Left hindlimb (tissue), 1 donor: Measurements from ENCODE around the gene MIGA1.
"Not testable (repeated sequence)": the region's sequence is repeated elsewhere in the genome, so short reads cannot be mapped to it uniquely, and the experiment has no call there.

Source experiments
- DNase-seq: peaks from one replicate; pipeline ENCODE4 v3.0.0-alpha.2; 2018

MIGA1 gene

DNA sequence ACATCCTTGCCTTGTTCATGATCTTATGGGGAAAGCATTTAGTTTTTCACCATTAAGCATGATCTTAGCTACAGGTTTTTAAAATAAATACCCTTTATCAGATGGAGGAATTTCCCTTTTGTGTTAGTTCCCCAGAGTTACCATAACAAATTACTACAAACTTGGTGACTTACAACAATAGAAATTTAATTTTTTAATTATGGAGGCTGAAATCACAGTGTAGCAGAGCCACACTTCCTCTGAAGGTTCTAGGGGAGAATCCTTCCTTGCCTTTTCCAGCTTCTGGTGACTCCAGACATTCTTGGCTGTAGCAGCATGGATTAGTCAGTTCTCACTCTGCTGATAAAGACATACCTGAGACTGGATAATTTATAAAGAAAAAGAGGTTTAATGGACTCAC, 18.5 kb downstream of the MIGA1 start:
- DNase-seq, result no peak

DNA sequence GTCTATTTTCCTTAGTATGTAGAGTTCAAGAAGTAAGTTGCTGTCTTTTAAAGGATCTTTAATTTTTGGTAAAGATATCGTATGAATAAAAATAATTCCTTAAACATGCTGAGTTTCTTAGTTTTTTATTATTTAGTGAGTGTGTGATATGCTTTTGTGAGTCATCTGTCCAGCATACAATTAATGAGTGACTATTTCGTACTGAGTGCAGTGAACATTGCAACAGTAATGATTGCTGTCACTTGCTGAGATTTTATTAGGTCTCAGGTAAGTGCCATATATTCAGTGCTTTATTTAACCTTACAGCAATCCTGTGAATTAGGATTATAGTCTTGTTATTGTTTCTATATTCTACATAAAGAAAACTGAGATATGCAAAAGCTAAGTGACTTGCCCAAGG, 22.6 kb downstream of the MIGA1 start:
- DNase-seq, result no peak

DNA sequence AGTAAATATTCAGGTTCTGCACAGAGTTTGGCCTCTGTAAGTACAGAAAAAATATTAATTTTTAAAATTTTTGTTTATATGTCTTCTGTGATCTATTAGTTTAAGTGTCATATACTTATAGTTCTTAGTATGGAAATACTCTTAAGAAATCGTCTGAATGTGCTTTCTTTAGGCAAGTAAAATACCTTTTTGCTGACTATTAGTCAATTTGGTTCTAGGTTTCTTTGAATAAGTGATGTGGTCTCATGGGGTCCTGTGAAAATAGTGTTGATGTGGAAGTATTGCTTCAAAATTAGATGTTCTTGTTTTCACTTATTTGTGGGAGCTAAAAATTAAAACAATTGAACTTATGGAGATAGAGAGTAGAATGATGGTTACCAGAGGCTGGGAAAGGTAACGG, 23.9 kb downstream of the MIGA1 start:
- no peak for DNase-seq

DNA sequence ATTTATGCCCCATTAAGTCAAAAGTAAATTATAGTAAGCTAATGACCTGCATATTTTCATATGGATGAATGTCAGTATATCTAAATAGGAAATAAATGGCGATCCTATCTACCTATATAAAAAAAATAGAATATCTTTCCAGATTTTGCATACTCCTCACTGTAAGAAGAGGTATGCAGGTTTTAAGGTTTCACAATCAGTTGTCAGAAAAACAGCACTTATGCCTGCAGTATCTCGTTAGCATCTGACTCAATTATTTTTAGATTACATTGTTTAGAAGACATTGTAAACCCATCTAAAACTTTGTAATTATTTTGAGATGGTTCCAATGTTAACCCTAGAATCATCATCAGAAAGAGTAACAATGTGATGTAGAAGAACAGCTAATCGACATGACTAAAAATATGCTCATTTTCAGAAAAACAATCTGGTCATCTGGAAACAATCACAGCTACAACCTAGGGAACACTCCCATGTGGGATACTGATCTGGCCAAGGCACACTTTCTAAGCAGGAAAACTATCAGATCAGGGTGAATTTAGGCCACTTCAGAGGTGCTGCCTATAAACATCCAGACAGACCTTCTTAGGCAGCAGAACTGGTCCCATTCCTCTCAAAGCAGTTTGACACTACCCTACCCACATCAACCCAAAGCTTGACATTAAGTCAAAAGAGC, 30.5 kb downstream of the MIGA1 start:
- not testable (repeated sequence) for DNase-seq

DNA sequence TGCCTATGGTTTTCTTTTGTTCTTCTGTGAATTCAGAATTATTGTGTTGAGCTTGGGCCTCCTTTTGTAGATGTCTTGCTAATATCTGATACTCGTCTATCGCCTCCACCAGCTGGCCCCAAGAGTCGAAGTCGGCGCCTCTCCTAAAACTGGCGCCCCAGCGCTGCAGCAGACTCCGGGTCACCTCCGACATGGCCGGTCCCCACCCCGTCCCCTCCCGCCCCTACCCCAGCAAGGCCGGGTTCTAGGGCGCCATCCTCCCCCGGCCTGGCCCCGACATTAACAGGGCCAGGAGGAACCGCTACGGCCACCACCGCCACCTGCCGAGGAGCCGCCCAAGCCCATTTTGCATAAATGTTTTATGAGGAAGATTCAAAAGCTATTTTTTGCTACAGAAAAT, 32.1 kb downstream of the MIGA1 start:
- not testable (repeated sequence) for DNase-seq

DNA sequence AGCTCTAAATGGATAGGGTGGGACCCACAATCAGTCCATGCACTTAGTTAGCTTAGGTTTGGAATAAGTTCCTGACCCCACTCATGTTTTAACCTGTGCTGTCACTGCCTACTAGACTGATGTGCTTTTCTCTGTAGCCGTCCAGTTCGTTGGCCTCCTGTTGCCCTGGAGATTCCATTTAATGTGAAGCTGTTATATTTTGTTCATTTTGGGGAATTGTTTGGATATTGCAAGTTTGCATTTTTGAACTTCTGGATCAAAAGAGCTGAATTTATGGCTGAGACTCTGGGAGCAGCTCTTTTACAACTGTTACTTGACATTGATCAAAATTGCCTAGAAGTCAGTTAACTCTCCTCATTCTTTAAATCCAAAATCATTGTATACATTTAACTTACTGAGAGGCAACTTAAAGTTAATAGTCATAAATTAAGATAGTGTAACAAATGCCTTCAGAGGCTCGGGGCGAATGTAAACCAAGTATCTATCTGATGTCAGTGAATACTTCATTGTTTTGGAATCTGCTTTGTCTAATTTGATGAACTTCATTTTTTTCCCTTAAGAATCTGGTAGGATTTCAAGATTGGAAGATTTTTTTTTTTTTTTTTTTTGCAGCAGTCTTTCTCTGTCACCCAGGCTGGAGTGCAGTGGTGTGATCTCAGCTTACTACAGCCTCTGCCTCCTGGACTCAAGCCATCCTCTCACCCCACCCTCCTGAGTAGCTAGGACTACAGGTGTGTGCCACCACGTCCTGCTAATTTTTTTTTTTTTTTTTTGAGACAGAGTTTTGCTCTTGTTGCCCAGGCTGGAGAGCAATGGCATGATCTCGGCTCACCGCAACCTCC, 38.1 kb downstream of the MIGA1 start:
- no peak for DNase-seq

DNA sequence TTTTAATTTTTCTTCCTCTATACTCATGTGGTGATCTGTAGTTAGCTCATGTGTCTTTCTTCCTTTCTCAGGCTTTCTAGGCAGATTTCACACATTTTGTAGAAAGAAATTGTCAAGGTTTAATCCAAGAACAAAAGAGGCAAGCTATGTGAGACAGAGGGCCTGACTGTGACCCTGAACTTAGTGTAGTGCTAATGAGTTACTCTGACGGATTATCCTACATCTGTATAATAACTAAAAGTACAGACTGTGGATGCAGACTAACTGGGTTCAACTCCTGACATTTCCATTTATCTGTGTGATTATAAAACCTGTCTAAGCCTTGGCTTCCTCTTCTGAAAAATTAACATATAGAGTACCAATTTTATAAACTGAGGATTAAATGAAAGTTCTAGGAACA, 40.7 kb downstream of the MIGA1 start:
- DNase-seq, result no peak

DNA sequence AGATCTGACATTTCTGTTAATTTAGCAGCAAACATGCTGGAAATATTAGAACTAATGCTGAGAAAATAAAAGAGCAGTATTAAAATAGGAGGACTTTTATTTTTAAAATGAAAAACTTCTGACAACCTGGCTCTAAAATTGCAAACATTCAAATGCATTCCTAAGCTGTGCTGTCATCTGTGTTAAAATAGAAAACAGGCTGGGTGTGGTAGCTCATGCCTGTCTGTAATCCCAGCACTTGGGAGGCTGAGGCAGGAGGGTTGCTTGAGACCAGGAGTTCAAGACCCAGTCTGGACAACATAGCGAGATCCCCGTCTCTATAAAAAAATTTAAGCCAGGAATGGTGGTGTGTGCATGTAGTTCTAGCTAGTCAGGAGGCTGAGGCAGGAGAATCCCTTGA, 44.6 kb downstream of the MIGA1 start:
- DNase-seq, result no peak

DNA sequence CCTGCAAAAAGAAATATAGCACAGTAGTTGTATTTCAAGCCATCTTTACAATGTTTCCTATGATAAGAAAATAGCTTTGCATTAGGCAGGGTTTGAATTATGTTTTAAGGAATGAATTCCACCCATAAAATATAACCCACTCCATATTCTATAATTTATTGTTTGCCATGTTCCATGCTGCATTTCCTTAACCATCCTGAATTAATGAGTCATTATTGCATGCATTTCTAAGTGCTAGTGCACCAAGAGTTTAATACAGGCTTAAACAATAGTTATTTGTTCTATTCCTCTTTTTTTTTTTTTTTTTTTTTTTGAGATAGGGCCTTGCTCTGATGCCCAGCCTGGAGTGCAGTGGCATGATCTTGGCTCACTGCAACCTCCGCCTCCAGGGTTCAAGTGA, 45.2 kb downstream of the MIGA1 start:
- no peak for DNase-seq

DNA sequence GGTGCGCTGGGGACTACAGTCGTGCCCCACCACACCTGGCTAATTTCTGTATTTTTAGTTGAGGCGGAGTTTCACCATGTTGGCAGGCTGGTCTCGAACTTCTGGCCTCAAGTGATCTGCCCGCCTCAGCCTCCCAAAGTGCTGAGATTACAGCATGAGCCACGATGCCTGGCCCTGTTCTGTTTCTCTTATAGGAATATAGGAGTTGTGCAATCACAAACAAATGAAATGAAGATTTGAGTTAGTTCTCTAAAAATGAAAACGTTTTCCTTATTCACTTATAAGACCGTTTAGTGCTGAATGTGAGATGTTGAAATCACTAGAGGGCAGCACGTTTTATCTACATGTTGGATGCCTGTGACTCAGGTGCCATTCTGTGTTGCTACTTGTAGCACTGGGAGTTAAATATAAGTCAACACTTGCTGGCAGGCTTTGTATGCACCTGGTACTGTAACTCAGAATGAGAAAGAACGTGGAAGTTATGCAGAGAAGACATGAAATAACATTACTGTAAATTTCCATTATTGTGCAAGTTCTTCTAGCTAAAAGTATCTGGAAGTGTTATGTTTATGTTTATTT, 45.8 kb downstream of the MIGA1 start:
- no peak for DNase-seq

DNA sequence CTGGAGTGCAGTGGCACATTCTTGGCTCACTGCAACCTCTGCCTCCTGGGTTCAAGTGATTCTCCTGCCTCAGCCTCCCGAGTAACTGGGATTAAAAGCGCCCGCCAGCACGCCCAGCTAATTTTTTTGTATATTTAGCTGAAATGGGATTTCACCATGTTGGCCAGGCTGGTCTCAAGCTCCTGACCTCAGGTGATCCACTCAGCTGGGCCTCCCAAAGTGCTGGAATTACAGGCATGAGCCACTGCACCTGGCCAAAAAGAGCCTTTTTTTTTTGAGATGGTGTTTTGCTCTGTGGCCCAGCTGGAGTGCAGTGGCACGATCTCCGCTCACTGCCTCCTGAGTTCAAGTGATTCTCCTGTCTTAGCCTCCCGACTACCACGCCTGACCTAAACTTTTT, 47.4 kb downstream of the MIGA1 start:
- DNase-seq, result not testable (repeated sequence)

DNA sequence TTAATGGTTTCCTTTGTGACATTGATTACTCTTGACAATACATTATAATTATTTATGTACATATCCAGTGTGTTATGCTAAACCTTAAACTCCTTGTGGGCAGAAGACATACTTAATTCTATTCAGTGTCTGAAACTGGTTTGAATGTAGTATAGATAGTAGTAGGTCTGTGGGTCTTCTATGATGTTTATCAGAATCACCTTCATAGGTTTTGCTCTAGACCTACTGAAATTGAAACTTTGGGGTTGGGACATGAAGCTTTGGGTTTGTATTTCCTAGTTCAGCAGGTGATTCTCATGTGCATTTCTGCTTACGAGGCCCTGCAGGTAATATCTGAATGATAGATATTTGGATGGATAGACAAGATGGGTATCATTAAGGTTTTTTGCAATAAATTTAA, 48.6 kb downstream of the MIGA1 start:
- DNase-seq, result no peak

DNA sequence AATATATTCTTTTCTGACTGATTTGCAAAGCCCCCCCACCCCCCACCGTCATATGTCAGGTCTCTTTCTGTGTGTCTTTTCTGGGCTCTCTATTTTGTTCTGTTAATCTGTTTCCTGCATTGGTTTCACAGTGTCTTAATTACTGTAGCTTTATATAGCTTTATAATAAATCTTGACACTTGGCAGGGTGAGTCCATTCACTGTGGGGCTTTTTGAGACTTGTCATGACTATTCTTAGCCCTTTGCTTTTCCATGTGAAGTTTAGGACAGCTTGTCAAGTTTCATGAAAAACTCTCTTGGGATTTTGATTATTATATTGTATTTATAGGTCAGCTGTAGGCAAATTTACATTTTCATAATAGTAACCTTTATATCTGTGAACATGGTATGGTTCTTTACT, 50.4 kb downstream of the MIGA1 start:
- no peak for DNase-seq

DNA sequence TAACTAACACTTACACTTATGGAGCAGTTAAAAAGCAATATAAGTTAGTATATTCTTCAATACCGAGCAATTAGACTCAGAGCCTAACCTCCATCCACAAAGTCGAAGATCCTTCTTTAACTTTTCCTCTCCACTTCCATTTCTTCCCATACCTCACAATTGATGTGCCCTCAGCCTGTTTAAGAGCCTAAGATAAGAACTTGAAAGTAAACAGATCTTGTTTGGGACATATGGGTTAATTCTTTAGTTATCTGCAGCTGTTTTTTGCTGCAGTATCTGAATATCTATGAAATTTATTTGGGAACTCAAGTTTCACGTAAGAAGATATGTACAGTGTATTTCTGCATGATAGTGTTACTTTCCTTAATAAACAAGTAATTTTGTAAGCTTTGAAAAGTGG, 51.5 kb downstream of the MIGA1 start:
- DNase-seq, result no peak

DNA sequence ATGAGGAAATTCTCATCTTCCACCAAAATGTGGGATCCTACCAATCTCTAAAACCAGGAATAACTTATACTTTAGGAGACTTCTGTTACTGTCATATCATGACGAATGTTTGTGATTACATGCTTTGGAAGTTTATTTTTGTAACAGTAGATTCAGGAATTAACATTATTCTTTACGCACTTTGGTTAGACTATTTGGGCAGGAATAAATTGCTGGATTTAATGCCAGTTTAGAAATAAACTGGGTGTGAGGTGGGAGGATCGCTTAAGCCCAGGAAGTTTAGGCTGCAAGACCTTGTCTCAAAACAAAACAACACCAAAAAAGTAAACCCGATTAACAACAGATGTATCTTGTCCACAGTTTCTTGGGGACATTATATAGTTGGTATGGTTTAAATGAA, 52.1 kb downstream of the MIGA1 start:
- no peak for DNase-seq

DNA sequence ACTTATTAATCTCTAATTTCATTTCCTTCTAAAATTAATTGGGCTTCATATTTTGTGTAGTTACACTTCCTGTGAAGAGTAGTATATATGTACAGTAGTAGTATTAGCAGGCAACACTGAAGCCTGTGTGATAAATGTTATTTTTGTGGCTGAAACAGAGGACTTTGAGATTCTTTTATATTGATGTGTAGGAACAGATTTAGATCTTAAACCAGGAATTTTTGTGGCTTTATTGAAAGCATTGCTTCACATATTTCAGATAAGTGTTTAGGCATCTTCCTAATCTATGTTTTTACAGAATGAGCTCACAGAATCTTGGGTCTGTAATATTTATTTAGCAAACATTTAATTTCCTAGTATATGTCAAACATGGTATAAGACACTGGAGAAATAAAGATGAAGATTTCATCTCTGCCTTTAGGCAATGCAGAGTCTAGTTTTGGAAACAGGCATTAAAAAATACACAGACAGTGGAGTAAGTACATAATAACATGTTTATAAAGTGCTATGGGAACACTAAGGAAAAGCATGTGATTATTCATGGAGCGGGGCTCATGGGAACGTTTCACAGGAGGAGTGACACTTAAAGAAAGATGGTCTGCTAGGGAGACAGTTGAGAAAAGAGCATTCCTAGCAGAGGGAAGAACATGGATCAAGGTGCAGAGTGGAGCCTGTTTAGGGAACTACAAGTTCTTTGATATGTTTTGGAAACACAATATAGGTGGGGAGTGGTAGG, 52.7 kb downstream of the MIGA1 start:
- DNase-seq, result peak; percentile 53

DNA sequence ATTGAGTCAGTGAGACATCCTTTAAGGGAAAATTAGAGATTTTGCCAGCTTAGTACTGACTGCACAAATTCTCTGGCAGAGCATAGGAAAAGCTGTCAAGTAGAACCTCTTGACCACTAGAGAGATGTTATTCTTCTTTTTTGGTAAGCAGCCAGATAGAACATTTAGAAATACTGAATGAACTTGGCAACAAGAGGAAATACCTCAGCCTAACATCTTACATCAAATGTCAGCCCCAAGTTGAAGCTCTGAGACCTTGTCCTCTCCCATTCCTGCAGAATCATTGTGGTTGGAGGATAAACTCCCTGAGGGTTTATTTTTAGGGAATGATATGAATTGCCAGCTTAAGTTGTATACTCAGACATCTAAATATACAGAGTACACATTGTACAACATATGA, 53.5 kb downstream of the MIGA1 start:
- DNase-seq, result no peak

DNA sequence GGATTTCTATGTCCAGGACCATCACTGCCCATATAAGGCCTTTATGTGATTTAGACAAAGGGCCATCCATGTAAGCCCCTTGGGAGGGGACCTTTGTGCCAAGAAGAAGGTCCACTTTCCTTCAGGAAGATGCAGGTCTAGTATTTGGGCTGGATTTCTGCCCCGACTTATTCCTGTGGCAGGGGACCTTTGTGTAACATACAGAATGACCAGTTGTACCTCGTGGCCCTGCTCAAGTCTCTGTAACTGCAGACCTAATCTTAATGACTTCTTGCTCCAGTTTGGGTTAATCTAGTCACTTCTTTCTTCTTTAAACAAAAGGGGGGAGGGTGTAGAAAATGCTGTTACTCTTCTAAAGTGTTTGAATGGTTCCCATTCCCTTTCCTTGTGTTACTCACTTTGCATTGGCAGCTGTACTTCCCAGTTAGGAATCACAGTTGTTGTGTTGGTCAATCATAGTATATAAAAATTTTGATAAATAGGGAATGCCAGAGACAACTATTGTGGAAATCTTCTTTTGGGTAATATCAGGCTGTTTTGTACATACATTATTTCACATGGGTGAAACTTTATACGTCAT, 54.2 kb downstream of the MIGA1 start:
- DNase-seq, result no peak

DNA sequence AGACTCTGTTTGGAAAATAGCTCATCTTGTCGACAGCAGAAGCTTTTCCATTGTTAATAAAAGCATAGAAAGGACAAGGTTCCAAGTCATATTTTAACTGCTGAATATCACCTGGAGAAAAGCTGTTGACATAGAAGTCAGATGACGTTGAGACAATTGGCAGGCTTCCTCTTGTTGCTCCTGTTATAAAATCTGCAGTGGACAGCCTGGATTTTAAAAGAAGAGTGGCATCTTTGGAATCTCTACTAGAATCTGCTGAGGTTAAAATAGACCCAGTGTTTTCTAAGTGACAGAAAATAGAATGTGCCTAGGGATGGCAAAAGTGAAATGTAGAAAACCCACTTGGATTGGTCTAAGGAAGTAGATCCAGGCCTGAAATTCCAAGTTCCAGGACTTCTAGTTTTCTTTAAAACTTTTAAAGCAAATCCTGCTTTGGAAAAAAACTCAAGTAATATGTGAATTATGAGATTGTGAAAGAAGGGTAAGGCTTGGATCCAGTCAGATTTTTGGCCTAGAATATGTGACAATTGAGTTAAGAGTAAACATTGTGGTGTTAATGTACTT, 55.4 kb downstream of the MIGA1 start:
- no peak for DNase-seq

DNA sequence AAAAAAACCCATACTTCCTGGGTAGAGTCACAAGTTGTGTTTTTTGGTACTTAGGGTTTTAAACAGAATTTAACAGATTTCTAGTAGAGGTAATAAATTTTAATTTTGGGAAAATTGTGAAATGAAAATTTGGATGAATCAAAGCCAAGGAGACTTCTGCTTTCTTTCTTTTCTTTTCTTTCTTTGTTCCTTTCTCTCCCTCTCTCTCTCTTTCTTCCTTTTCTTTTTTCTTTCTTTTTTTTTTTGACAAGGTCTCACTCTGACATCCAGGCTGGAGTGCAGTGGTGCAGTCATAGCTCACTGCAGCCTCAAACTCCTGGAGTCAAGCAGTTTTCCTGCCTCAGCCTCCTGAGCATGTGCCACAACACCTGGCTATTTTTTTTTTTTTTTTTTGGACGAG, 62.1 kb downstream of the MIGA1 start:
- DNase-seq, result no peak

DNA sequence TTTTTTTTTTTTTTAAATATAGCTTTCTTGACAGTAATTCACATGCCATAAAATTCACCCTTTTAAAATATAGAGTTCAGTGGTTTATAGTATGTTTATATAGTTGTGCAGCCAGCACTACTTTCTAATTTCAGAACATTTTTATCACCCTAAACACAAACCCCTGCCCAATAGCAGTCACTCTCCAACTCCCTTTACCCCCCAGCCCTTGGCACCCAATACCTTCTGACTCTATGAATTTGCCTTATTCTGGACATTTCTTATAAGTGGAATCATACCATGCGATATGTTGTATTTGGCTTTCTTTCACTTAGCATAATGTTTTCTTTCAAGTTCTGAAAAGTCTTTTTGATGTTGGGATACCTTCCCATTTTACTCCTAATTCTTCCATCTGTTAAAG, 66.5 kb downstream of the MIGA1 start:
- peak; percentile 68 for DNase-seq

DNA sequence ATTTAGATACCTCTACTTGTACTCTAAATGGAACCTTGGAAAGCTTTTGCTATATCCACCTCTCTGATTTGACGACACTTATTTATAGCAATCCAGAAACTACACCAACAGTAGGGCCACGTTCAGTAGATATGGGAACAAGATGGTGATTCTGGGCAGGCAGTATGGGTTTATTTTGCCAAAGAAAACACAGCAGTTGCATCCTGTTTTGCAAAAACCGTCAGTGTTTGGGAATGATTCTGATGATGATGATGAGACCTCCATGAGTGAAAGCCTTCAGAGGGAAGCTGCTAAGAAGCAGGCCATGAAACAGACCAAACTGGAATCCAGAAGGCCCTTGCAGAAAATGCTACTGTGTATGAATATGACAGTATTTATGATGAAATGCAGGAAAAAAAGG, 67.5 kb downstream of the MIGA1 start:
- no peak for DNase-seq

DNA sequence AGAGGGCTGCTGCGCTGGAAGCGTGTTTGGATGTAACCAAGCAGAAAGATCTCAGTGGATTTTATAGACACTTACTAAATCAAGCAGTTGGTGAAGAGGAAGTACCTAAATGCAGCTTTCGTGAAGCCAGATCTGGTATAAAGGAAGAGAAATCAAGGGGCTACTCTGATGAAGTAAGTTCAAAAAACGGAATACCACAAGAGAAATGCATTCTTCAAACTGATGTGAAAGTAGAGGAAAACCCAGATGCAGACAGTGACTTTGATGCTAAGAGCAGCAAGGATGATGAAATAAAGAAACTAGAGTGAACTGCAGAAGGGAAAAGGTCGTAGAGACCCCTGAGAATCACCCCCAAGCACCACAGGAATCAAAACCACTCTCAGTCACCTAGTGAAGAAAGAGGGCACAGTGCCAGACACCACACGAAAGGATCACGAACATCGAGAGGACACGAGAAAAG, 68.2 kb downstream of the MIGA1 start:
- no peak for DNase-seq
